Heart right ventricle (tissue), 16 donors: ENCODE results near the gene EFNA3. TPM values are rescaled to one million over a fixed set of nuclear protein-coding genes. Genes with fewer than 3 reads are reported as not detected.

Experiments
- ATAC-seq, 8 donors: fragments of 200-7000 bp; cut with Tn5 transposase; one replicate each; pipeline ENCODE4 v1.9.1; 2020; ENCODE audit warnings: mild to moderate bottlenecking in 8 of 8, moderate library complexity in 8 of 8, moderate number of reproducible peaks in 1 of 8
- DNase-seq, 2 donors: peaks; one replicate each; pipeline ENCODE4 v3.0.0-alpha.2; 2020
- H3K27ac ChIP-seq, 10 donors: fragments of 200-600 bp; sonication (generic) in 2 of 10; one replicate each; pipeline versions ENCODE4 v1.5.0 to v1.8.0; 2020 to 2022; ENCODE audit warnings: mild to moderate bottlenecking in 3 of 10
- H3K27me3 ChIP-seq, 7 donors: fragments of 200-600 bp; one replicate each; pipeline ENCODE4 v1.8.0; 2021 to 2022; ENCODE audit warnings: mild to moderate bottlenecking in 2 of 7
- H3K36me3 ChIP-seq, 9 donors: fragments of 200-600 bp; sonication (generic) in 1 of 9; one replicate each; pipeline versions ENCODE4 v1.5.0 to v1.8.0; 2020 to 2022; ENCODE audit warnings: mild to moderate bottlenecking in 2 of 9
- H3K4me1 ChIP-seq, 9 donors: fragments of 200-600 bp; sonication (generic) in 1 of 9; one replicate each; pipeline versions ENCODE4 v1.5.0 to v1.8.0; 2020 to 2022; ENCODE audit warnings: mild to moderate bottlenecking in 4 of 9
- H3K4me3 ChIP-seq, 10 donors: fragments of 200-600 bp; sonication (generic) in 2 of 10; one replicate each; pipeline versions ENCODE4 v1.5.0 to v1.8.0; 2020 to 2022; ENCODE audit warnings: mild to moderate bottlenecking in 7 of 10, moderate library complexity in 2 of 10
- H3K9me3 ChIP-seq, 11 donors: fragments of 200-600 bp in 10 of 11; sonication (generic) in 2 of 11; one replicate each; pipeline versions ENCODE4 v1.5.0 to v1.8.0; 2013 to 2022; ENCODE audit warnings: mild to moderate bottlenecking in 2 of 11, control low read depth in 1 of 11, moderate library complexity in 1 of 11
- CTCF ChIP-seq, 9 donors: fragments of 200-600 bp; sonication (generic) in 2 of 9; IDR thresholded peaks; one replicate each; pipeline versions ENCODE4 v1.5.0 to v1.8.0; 2021 to 2022; ENCODE audit warnings: antibody characterized with exemption in 9 of 9, mild to moderate bottlenecking in 5 of 9, moderate library complexity in 1 of 9
- WGBS, 2 donors: extraction: QIAGEN DNeasy Blood & Tissue Kit; methylation state at CpG; one replicate each; pipeline ENCODE4 v1.1.7; 2013; ENCODE audit warnings: inconsistent platforms in 1 of 2; 5-methylcytosine and 5-hydroxymethylcytosine counted together
- intact Hi-C, 10 donors: fragments of 100-400 bp; cut with DNase I; formaldehyde crosslinking; loops; one replicate each; pipeline versions ENCODE4 v1.11.1 to v1.14.2; 2022
- polyA plus RNA-seq, 2 donors: library from polyadenylated mRNA; stranded (reverse); fragments of 200-250 nt; gene quantifications; one replicate each; pipeline ENCODE4 v1.2.3, GENCODE V29; 2013
- total RNA-seq, 10 donors: library from RNA; stranded (reverse); fragmentation: NEBNext Ultra II Directional in 3 of 10; extraction: Animal tissue kit (Norgen Biotek cat#: 25700) in 3 of 10; gene quantifications; one replicate each; pipeline versions ENCODE4 v1.2.1 to v1.2.4, GENCODE V29; 2021 to 2023
- donor health status: Arrhythmogenic right ventricular cardiomyopathy.
- donor health status: ischemic (EF 13 %, LVEDD 7.1; RV severe dilation, severe dysfunction).
- donor health status: healthy with polysubstance abuse.
- donor health status: DM: no; HTN: yes; CAD: no.
- donor health status: DM: no; HTN: no; CAD: no.
- donor health status: ischemic (EF 25% LVEDD 6.9; RV normal size, moderate dysfunction).
- donor health status: ischemic (EF 25% LVEDD 5.7; RV mildly dilated, moderate dysfunction).
- donor health status: healthy.
- donor health status: DM: yes; HTN: yes; CAD: no.
- donor health status: Ischemic cardiomyopathy.
- donor health status: ischemic (EF 35%, LVEDD 5.7; RV mildly dilated, moderate dysfunction).
- donor health status: nonischemic (EF 11% LVEDD 7.7; RV severe dilation, severe dysfunction).
- donor health status: DM: yes; HTN: yes; CAD: no.
- donor health status: PGD.
- donor health status: ischemic (EF 29% LVEDD 5.4; RV normal size, mild dysfunction).
- donor health status: nonischemic (EF 23%, LVEDD 6.1; RV moderate dilation, normal function).

The EFNA3 gene
- total and polyA plus RNA-seq, 12 donors: 0.23 to 1.9 (median 0.47) TPM; not detected in 1

- Histone ChIP-seq H3K4me1 (peaks cover 0 to 20% (median 18%) of the 10 kb centered on the region in 9 donors), H3K27me3 (no peaks in the 10 kb centered on the region), H3K9me3 (no peaks in the 10 kb centered on the region), H3K36me3 (peaks cover 0 to 10% (median 0%) of the 10 kb centered on the region in 9 donors), H3K4me3 (no peak overlapping the region), H3K27ac (no peak overlapping the region)
- WGBS, 2 donors: 73 to 75% methylated on average over 7 of the region's 7 CpGs
- TF ChIP-seq CTCF (IDR thresholded peaks at IDR 0.05): no peak
- DNase-seq (no peak), ATAC-seq (no peak)
- intact Hi-C loops: loop anchor here in 2 of 10 donors (5.0 to 10.0 kb wide), 2 partner anchors 65 to 337 kb away; partner anchors contain the start of gene ZBTB7B (in 1 of the 2)
Observed at GRCh38 chr1:155069551-155070157, 9.0 kb upstream of the EFNA3 start.

- peaks cover 0 to 10% (median 0%) of the 10 kb centered on the region in 9 donors for H3K36me3 ChIP-seq
- H3K4me3 ChIP-seq: peak overlapping the region in 9 of 10 donors; percentile 31 to 58 (median 51)
- DNase-seq (no peak), ATAC-seq (peak in 3 of 8 donors; percentile 2 to 4 (median 3))
- no peak for TF ChIP-seq CTCF (IDR thresholded peaks at IDR 0.05)
- intact Hi-C loops: no loop called here
- H3K27me3 ChIP-seq: no peaks in the 10 kb centered on the region
- peak overlapping the region in 1 of 10 donors; percentile 72 for H3K27ac ChIP-seq
- WGBS, 2 donors: 32 to 38% methylated on average over 28 of the region's 28 CpGs
- no peaks in the 10 kb centered on the region for H3K9me3 ChIP-seq
- peaks cover 0 to 20% (median 18%) of the 10 kb centered on the region in 9 donors for H3K4me1 ChIP-seq
Observed at GRCh38 chr1:155070158-155070621, 8.4 kb upstream of the EFNA3 start.

GRCh38 chr1:155070721-155071569, 7.7 kb upstream of the EFNA3 start:
- peak overlapping the region in 8 of 10 donors; percentile 14 to 72 (median 68) for H3K27ac ChIP-seq
- peak overlapping the region; percentile 19 to 58 (median 50) for H3K4me3 ChIP-seq
- peak; percentile 18 to 65 (median 53) for TF ChIP-seq CTCF (IDR thresholded peaks at IDR 0.05)
- H3K36me3 ChIP-seq: peaks cover 0 to 10% (median 0%) of the 10 kb centered on the region in 9 donors
- WGBS, 2 donors: 3 to 6% methylated on average over 61 of the region's 61 CpGs
- H3K27me3 ChIP-seq: no peaks in the 10 kb centered on the region
- no peaks in the 10 kb centered on the region for H3K9me3 ChIP-seq
- intact Hi-C loops: no loop called here
- ATAC-seq (peak; percentile 85 to 92 (median 88)), DNase-seq (peak; percentile 69 to 79)
- H3K4me1 ChIP-seq: peaks cover 0 to 20% (median 18%) of the 10 kb centered on the region in 9 donors

GRCh38 chr1:155071701-155072100, 6.9 kb upstream of the EFNA3 start:
- peak overlapping the region in 1 of 10 donors; percentile 51 for H3K4me3 ChIP-seq
- H3K27ac ChIP-seq: peak overlapping the region in 2 of 10 donors; percentile 69 to 72
- no peaks in the 10 kb centered on the region for H3K27me3 ChIP-seq
- peaks cover 0 to 10% (median 0%) of the 10 kb centered on the region in 9 donors for H3K36me3 ChIP-seq
- WGBS, 2 donors: 69 to 70% methylated on average over 14 of the region's 14 CpGs
- peaks cover 0 to 20% (median 18%) of the 10 kb centered on the region in 9 donors for H3K4me1 ChIP-seq
- TF ChIP-seq CTCF (IDR thresholded peaks at IDR 0.05): no peak
- intact Hi-C loops: no loop called here
- H3K9me3 ChIP-seq: no peaks in the 10 kb centered on the region
- ATAC-seq (no peak), DNase-seq (no peak)
